DMS114 treated with DMSO at 0.1 percent for 48 hours (cell line): Measurements from ENCODE around the gene PCNP.
"Not testable (repeated sequence)": the region's sequence is repeated elsewhere in the genome, so short reads cannot be mapped to it uniquely, and the experiment has no call there.

Experiments
- DNase-seq: peaks from one replicate; lab custom pipeline; 2025; ENCODE audit not compliant: unreplicated experiment; lab: John Stamatoyannopoulos, UW

PCNP gene

GRCh38 chr3:101573449-101574387, at the start of gene PCNP:
PCNP (plus strand) TSS chr3:101574180; CDS start chr3:101574216, 36 bp downstream.
- DNase-seq: peak; percentile 96

GRCh38 chr3:101527441-101527840, 46.5 kb upstream of the PCNP start:
- DNase-seq: no peak

- DNase-seq: no peak
Observed at GRCh38 chr3:101527906-101528305, 46.1 kb upstream of the PCNP start.

GRCh38 chr3:101529816-101530685, 43.9 kb upstream of the PCNP start:
- DNase-seq: no peak

- no peak for DNase-seq
Observed at GRCh38 chr3:101530686-101531047, 43.3 kb upstream of the PCNP start.

GRCh38 chr3:101531473-101532086, 42.4 kb upstream of the PCNP start:
- no peak for DNase-seq

GRCh38 chr3:101532783-101533602, 41.0 kb upstream of the PCNP start:
- no peak for DNase-seq

- DNase-seq: no peak
Observed at GRCh38 chr3:101533603-101533968, 40.4 kb upstream of the PCNP start.

- no peak for DNase-seq
Observed at GRCh38 chr3:101535221-101535620, 38.8 kb upstream of the PCNP start.

- DNase-seq: no peak
Observed at GRCh38 chr3:101536266-101536665, 37.7 kb upstream of the PCNP start.

GRCh38 chr3:101536955-101537354, 37.0 kb upstream of the PCNP start:
- not testable (repeated sequence) for DNase-seq

GRCh38 chr3:101542957-101543356, 31.0 kb upstream of the PCNP start:
- DNase-seq: no peak

- no peak for DNase-seq
Observed at GRCh38 chr3:101544161-101544850, 29.7 kb upstream of the PCNP start.

- no peak for DNase-seq
Observed at GRCh38 chr3:101548527-101549105, 25.4 kb upstream of the PCNP start.

- no peak for DNase-seq
Observed at GRCh38 chr3:101549473-101549872, 24.5 kb upstream of the PCNP start.

- DNase-seq: not testable (repeated sequence)
Observed at GRCh38 chr3:101551359-101552081, 22.5 kb upstream of the PCNP start.

GRCh38 chr3:101553381-101553780, 20.6 kb upstream of the PCNP start:
- not testable (repeated sequence) for DNase-seq

- no peak for DNase-seq
Observed at GRCh38 chr3:101556064-101556463, 17.9 kb upstream of the PCNP start.
